Measurements from ENCODE around the gene DAB1. TPM values are rescaled to one million over a fixed set of nuclear protein-coding genes. Genes with fewer than 3 reads are reported as not detected.

The DAB1 gene
- total RNA-seq, 1 donor from 2014 or later, result 14.6 TPM

- Histone ChIP-seq H3F3A (ENCODE audit: low read depth) (no peaks in the 10 kb centered on the region), H3K4me2 (no peak overlapping the region), H3K27ac (no peak overlapping the region), H2AFZ (replicated peaks) (no peak overlapping the region), H4K20me1 (ENCODE audit: low read depth) (no peaks in the 10 kb centered on the region), H3K9me3 (ENCODE audit: low read depth) (no peaks in the 10 kb centered on the region), H3K36me3 (no peaks in the 10 kb centered on the region), H3K4me3 (no peak overlapping the region), H3K79me2 (ENCODE audit: low read depth) (no peaks in the 10 kb centered on the region), H3K4me1 (peaks cover 12% of the 10 kb centered on the region), H3K27me3 (no peaks in the 10 kb centered on the region), H3K9ac (no peak overlapping the region)
- Mint-ChIP-seq H3K4me3 (no peak overlapping the region), H3K4me1 (peaks cover 5% of the 10 kb centered on the region), H3K27ac (no peak overlapping the region), H3K36me3 (no peaks in the 10 kb centered on the region), H3K27me3 (ENCODE audit: insufficient read depth, low read depth) (no peaks in the 10 kb centered on the region), H3K9me3 (no peaks in the 10 kb centered on the region)
- no peak for DNase-seq (ENCODE audit: low spot score)
- TF ChIP-seq CTCF (IDR thresholded peaks at IDR 0.05) (no peak), EZH2phosphoT487 (IDR thresholded peaks at IDR 0.05) (no peak), EZH2 (IDR thresholded peaks at IDR 0.05) (no peak)
Measured at GRCh38 chr1:57003398-57004139, 420.3 kb downstream of the DAB1 start.

GRCh38 chr1:56995414-56996100, 428.3 kb downstream of the DAB1 start:
- Histone ChIP-seq H3K4me1 (peaks cover 14% of the 10 kb centered on the region), H3K4me3 (no peak overlapping the region), H2AFZ (replicated peaks) (no peak overlapping the region), H3K79me2 (ENCODE audit: low read depth) (no peaks in the 10 kb centered on the region), H3K36me3 (no peaks in the 10 kb centered on the region), H3K27me3 (no peaks in the 10 kb centered on the region), H3F3A (ENCODE audit: low read depth) (no peaks in the 10 kb centered on the region), H3K4me2 (no peak overlapping the region), H4K20me1 (ENCODE audit: low read depth) (no peaks in the 10 kb centered on the region), H3K9ac (no peak overlapping the region), H3K9me3 (ENCODE audit: low read depth) (no peaks in the 10 kb centered on the region), H3K27ac (no peak overlapping the region)
- Mint-ChIP-seq H3K27me3 (ENCODE audit: insufficient read depth, low read depth) (peaks cover 5% of the 10 kb centered on the region), H3K4me1 (peaks cover 4% of the 10 kb centered on the region), H3K4me3 (no peak overlapping the region), H3K9me3 (no peaks in the 10 kb centered on the region), H3K36me3 (peaks cover 3% of the 10 kb centered on the region), H3K27ac (no peak overlapping the region)
- DNase-seq (ENCODE audit: low spot score), result no peak
- TF ChIP-seq EZH2 (IDR thresholded peaks at IDR 0.05) (no peak), CTCF (IDR thresholded peaks at IDR 0.05) (no peak), EZH2phosphoT487 (IDR thresholded peaks at IDR 0.05) (no peak)

- no peaks in the 10 kb centered on the region for H3K9me3 Mint-ChIP-seq
- Histone ChIP-seq H3K4me1 (peaks cover 14% of the 10 kb centered on the region), H3K4me3 (no peak overlapping the region), H2AFZ (replicated peaks) (peak overlapping the region; percentile 87), H3K27me3 (no peaks in the 10 kb centered on the region), H3F3A (ENCODE audit: low read depth) (no peaks in the 10 kb centered on the region), H3K27ac (no peak overlapping the region), H3K9me3 (ENCODE audit: low read depth) (no peaks in the 10 kb centered on the region), H3K9ac (no peak overlapping the region), H3K79me2 (ENCODE audit: low read depth) (no peaks in the 10 kb centered on the region), H3K36me3 (no peaks in the 10 kb centered on the region), H4K20me1 (ENCODE audit: low read depth) (no peaks in the 10 kb centered on the region), H3K4me2 (no peak overlapping the region)
- peaks cover 4% of the 10 kb centered on the region for H3K4me1 Mint-ChIP-seq
- no peak overlapping the region for H3K27ac Mint-ChIP-seq
- peaks cover 5% of the 10 kb centered on the region for H3K27me3 Mint-ChIP-seq (ENCODE audit: insufficient read depth, low read depth)
- peaks cover 3% of the 10 kb centered on the region for H3K36me3 Mint-ChIP-seq
- no peak overlapping the region for H3K4me3 Mint-ChIP-seq
- TF ChIP-seq CTCF (IDR thresholded peaks at IDR 0.05), result no peak
- no peak for TF ChIP-seq EZH2phosphoT487 (IDR thresholded peaks at IDR 0.05)
- no peak for TF ChIP-seq EZH2 (IDR thresholded peaks at IDR 0.05)
- DNase-seq (ENCODE audit: low spot score), result no peak
Measured at GRCh38 chr1:56993475-56993874, 430.4 kb downstream of the DAB1 start.

All from neural progenitor cell (in vitro differentiated cells).